Liver (tissue), 3 donors: ENCODE results near the gene SEBOX.

Source experiments
- FOXA1 ChIP-seq: IDR thresholded peaks from 2 replicates; pipeline ENCODE4 v1.6.1; 2016; ENCODE audit warnings: antibody characterized with exemption
- SP1 ChIP-seq: IDR thresholded peaks from 2 replicates; pipeline ENCODE4 v1.6.1; 2018; ENCODE audit warnings: antibody characterized with exemption, mild to moderate bottlenecking
- TF ChIP-seq, protein P1 (sequence below): fragments of 150-350 bp; IDR thresholded peaks from 2 replicates; pipeline ENCODE4 v1.5.1; 2017; ENCODE audit warnings: improper control_type of control experiment, low read depth, low read length; ENCODE audit not compliant: missing input control
- donor health status: healthy.
- donor health status: healthy.

DNA sequence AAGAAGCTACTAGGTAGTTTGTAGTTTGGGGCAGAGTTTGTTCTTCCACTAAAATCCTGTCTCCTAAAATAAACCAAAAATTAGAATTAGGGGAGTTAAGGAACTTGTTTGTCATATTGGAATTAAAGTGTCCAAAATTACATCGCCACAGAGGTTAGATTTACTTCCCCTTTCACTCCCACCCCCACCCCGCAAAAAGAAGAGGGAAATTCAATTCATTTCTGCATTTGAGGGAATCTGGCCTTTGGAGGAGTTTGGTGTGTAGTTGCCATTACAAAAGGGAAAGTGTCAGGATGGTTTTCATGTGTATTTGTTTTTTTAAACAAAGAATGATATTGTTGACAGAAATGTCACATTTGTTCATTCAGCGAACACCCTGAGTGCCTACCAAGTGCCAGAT is 40.2 kb downstream of the SEBOX start:
- TF ChIP-seq, protein P1, sequence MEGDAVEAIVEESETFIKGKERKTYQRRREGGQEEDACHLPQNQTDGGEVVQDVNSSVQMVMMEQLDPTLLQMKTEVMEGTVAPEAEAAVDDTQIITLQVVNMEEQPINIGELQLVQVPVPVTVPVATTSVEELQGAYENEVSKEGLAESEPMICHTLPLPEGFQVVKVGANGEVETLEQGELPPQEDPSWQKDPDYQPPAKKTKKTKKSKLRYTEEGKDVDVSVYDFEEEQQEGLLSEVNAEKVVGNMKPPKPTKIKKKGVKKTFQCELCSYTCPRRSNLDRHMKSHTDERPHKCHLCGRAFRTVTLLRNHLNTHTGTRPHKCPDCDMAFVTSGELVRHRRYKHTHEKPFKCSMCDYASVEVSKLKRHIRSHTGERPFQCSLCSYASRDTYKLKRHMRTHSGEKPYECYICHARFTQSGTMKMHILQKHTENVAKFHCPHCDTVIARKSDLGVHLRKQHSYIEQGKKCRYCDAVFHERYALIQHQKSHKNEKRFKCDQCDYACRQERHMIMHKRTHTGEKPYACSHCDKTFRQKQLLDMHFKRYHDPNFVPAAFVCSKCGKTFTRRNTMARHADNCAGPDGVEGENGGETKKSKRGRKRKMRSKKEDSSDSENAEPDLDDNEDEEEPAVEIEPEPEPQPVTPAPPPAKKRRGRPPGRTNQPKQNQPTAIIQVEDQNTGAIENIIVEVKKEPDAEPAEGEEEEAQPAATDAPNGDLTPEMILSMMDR: no peak
- TF ChIP-seq SP1 (no peak), FOXA1 (no peak)
